A549 treated with Mapracorat at 1 μM for 4 hours (cell line): Measurements from ENCODE around the gene SERGEF. TPM values are rescaled to one million over a fixed set of nuclear protein-coding genes. Genes with fewer than 3 reads are reported as not detected.

ENCODE experiments used
- total RNA-seq: library from RNA; stranded (reverse); fragments of 200-300 nt; extraction: Qiagen RNA extraction; gene quantifications from 5 replicates; pipeline ENCODE4 v1.2.3, GENCODE V29; 2022

Gene SERGEF
- total RNA-seq = 15.5 to 21.7 TPM (median 16.6 TPM) in 5 replicates

DNA sequence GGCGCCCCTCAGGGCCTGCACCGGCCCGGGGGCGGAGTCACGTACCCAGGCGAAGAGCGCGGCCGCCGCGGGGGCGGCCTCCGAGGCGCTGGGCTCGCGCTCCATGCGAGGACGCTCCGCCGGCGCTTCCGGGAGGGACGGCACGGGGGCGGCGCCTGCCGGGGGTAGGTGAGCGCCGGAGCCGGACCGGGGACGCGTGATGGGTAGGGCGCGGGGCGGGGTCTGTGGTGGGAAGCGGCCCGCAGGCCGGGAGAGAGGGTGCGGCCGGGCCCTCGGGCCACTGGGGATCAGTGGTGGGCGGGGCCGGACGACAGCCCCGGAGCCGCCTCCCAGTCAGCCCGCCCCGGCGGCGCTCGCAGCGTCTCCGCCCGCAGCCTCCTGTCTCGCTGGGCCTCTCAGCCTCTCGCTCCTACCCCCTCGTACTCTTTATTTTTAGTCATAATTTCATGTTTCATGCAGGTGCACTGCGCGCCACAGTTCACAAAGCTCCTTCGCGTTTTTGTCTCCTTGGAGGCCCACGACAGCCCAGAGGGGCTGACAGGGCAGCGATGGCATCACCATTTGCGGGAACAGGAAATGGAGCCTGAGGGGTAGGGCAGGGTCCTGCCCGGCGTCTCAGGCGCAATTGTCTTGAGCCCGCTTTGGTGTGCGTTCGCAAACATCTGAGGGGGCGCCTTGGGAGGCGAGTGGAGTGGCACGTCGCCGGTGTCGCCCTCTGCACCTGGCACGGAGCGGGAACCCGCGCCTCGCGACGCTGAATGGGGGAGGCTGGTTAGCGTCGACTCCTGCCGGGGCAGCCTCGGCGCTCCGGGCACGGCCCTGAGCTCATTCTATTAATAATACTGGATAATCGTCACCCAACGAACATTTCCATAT is at the start of gene SERGEF:
Gene SERGEF (minus strand): TSS at position 142 of the 876 bp plus-strand sequence. CDS start 37 bp downstream, at position 105.

DNA sequence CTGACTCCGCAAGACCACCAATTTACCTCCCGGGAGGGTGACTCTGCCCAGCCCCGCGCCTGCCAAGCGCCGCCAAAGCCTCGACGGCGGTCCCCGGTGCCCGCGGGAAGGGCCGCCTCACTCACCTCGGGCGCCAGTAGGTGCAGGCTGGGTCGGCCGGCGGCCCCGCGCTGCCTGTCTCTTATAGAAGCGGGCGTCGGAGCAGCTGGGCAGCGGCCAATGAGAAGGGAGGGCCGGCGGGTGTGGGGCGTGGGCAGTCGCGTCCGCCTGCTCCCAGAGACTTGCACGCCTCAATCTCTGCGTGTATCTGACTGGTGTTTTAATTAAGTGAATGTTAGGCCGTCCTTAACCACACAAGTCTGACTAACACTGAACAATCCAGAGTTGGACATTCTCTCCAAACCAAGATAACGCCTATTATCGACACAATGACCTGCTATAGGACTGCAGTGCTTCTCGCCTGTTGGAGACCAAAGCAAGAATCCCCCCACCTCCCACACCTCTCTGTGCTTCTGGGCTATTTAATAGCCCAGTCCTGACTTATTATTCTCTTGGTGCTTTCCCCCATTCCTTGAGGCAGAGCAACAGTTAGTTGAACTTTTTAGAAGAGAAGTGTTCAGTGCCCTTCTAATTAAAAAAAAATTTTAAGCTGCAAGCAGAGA is 33.4 kb upstream of the SERGEF start, which contains the start of gene TPH1:
Gene TPH1 (minus strand): TSS at position 154 of the 662 bp plus-strand sequence. CDS start 5,507 bp downstream, outside the sequence.

Other genes with a start within 250 kb of the SERGEF start
- 0.02 to 0.27 TPM (median 0.12 TPM) in 5 replicates for gene TPH1, start 33.2 kb upstream of the SERGEF start, total RNA-seq
- 35.4 to 42.5 TPM (median 37.7 TPM) in 5 replicates for gene SAAL1, start 93.0 kb upstream of the SERGEF start, total RNA-seq
- not detected in 5 replicates for gene MRGPRX3, start 119.5 kb upstream of the SERGEF start, total RNA-seq
- gene MRGPRX4, start 159.8 kb upstream of the SERGEF start, total RNA-seq = not detected in 5 replicates
- gene SAA4, start 223.8 kb upstream of the SERGEF start, total RNA-seq = not detected in 5 replicates
- gene SAA2, start 235.6 kb upstream of the SERGEF start, total RNA-seq = 0.26 TPM in 1 of 5 replicates, not detected in the others